ENCODE results near the gene IDI1. TPM values are rescaled to one million over a fixed set of nuclear protein-coding genes. Genes with fewer than 3 reads are reported as not detected.

Gene IDI1
- polyA plus RNA-seq, 1 of the 3 experiments (the other 2 are of a cell fraction) = 15.9 TPM

DNA sequence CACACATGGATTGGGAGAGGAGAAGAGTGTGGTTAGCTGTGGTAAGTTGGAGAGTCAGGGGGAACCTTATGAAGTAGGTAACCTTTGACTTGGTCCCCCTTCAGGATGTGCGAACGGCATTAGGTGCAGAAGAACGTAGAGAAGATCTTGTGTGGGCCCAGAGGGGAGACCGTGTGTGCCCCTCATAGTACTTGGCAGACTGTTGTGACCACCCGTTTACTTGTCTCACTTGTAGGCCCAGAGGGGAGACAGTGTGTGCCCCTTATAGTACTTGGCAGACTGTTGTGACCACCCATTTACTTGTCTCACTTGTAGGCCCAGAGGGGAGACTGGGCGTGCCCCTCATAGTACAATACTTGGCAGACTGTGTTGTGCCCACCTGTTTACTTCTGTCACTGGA, 58.1 kb downstream of the IDI1 start:
- no peak for TF ChIP-seq CHD2 (IDR thresholded peaks at IDR 0.05; ENCODE audit: low read length, partially characterized antibody)
- TF ChIP-seq, protein P1, sequence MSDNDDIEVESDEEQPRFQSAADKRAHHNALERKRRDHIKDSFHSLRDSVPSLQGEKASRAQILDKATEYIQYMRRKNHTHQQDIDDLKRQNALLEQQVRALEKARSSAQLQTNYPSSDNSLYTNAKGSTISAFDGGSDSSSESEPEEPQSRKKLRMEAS (IDR thresholded peaks at IDR 0.05; ENCODE audit: low read depth) = no peak
- TF ChIP-seq MEF2A (IDR thresholded peaks at IDR 0.05; ENCODE audit: borderline replicate concordance, low read depth) = no peak
- TF ChIP-seq TCF12 (IDR thresholded peaks at IDR 0.05) = no peak
- H3K79me2 ChIP-seq (ENCODE audit: insufficient read depth) = peaks cover 87% of the 10 kb centered on the region
- H2AFZ ChIP-seq (ENCODE audit: low read depth) = no peak overlapping the region
- no peak overlapping the region for H3K9ac ChIP-seq
- H3K27ac ChIP-seq (ENCODE audit: low read depth in 2 of 2, low read length in 1 of 2) = no peak overlapping the region
- peaks cover 19% of the 10 kb centered on the region for H3F3A ChIP-seq (replicated peaks; ENCODE audit: insufficient read depth)
- H4K20me1 ChIP-seq (ENCODE audit: insufficient read depth) = peaks cover 61% of the 10 kb centered on the region
- no peak overlapping the region for H3K4me3 ChIP-seq (ENCODE audit: low read depth in 2 of 2, low read length in 1 of 2)
- H3K36me3 ChIP-seq (replicated peaks in 1 of 2; ENCODE audit: control insufficient read depth in 1 of 2, insufficient read depth in 2 of 2, low read length in 1 of 2) = peaks cover 35 to 48% of the 10 kb centered on the region in 2 experiments
- H3K9me3 ChIP-seq = no peaks in the 10 kb centered on the region
- WGBS (ENCODE audit: low lambda C conversion rate) = 96% methylated on average over 6 of the region's 6 CpGs
- H3K9me2 ChIP-seq = no peaks in the 10 kb centered on the region
- no peak for DNase-seq
- H3K4me1 ChIP-seq (ENCODE audit: control insufficient read depth in 1 of 2, insufficient read depth in 2 of 2, low read depth in 1 of 2, low read length in 1 of 2) = peaks cover 13 to 14% of the 10 kb centered on the region in 2 experiments; a peak in 2 of 4 replicates
- ChIA-PET CTCF (no interaction called here), POLR2A (no interaction called here)
- no peaks in the 10 kb centered on the region for H3K27me3 ChIP-seq (ENCODE audit: insufficient read depth)
- H3K4me2 ChIP-seq = no peak overlapping the region

Other genes starting within 250 kb of the IDI1 start
- 23.3 and 25.1 TPM in 2 replicates for gene LARP4B, start 117.4 kb downstream of the IDI1 start, polyA plus RNA-seq (2012; rRNA removed)
- gene GTPBP4, start 60.7 kb downstream of the IDI1 start, polyA plus RNA-seq (2012; rRNA removed) = 36.6 and 41.2 TPM in 2 replicates
- gene IDI2, start 23.3 kb downstream of the IDI1 start, polyA plus RNA-seq (2012; rRNA removed) = not detected in 2 replicates
- 11.9 and 13.4 TPM in 2 replicates for gene WDR37, start 7.3 kb upstream of the IDI1 start, polyA plus RNA-seq (2012; rRNA removed)